Thyroid gland (tissue), 4 donors: ENCODE results near the gene DNAH8.

Source experiments
- CTCF ChIP-seq, 6 experiments: fragments of 200-600 bp in 3 of 6; fragments of 450-650 bp in 3 of 6; sonication (generic) in 3 of 6; IDR thresholded peaks; one replicate each; pipeline ENCODE4 v1.5.1; 2016 to 2019; ENCODE audit warnings: antibody characterized with exemption in 6 of 6, mild to moderate bottlenecking in 2 of 6, inconsistent platforms in 1 of 6, moderate library complexity in 1 of 6
- POLR2A ChIP-seq, 2 donors: fragments of 450-650 bp; IDR thresholded peaks; one replicate each; pipeline ENCODE4 v1.6.1; 2017; ENCODE audit warnings: antibody characterized with exemption in 2 of 2, mild to moderate bottlenecking in 2 of 2, moderate library complexity in 1 of 2

- TF ChIP-seq CTCF (IDR thresholded peaks at IDR 0.05): no peak
- no peak for TF ChIP-seq POLR2A (IDR thresholded peaks at IDR 0.05)
These were observed 64.4 kb downstream of the DNAH8 start for GRCh38 chr6:38779310-38780062.
